AG04450 (cell line): ENCODE measurements around the gene CASKIN2. TPM values are rescaled to one million over a fixed set of nuclear protein-coding genes. Genes with fewer than 3 reads are reported as not detected.

Source experiments
- CTCF ChIA-PET: fragments of 300-600, 350-600 bp; formaldehyde crosslinking; extraction: SDS; loops from one replicate; lab custom pipeline; 2022; ENCODE audit warnings: antibody characterized with exemption, inconsistent platforms; lab: Charles Lee
- POLR2A ChIA-PET: fragments of 350-600 bp; formaldehyde crosslinking; extraction: SDS; loops from one replicate; lab custom pipeline; 2021; ENCODE audit warnings: antibody characterized with exemption, inconsistent platforms; lab: Yijun Ruan, JAX
- DNase-seq: peaks from one replicate; pipeline ENCODE4 v3.0.0-alpha.2; 2011; ENCODE audit warnings: low read depth, low spot score
- H3K27ac ChIP-seq: one replicate; pipeline ENCODE4 v1.5.1; 2012; ENCODE audit warnings: low read depth, low read length, control low read depth
- H3K27me3 ChIP-seq: one replicate; pipeline ENCODE4 v1.6.0; 2012; ENCODE audit warnings: low read length; ENCODE audit not compliant: control insufficient read depth, insufficient read depth
- H3K4me3 ChIP-seq: 2 replicates; pipeline ENCODE4 v1.5.1; 2011; ENCODE audit warnings: mild to moderate bottlenecking, low read depth, low read length, control low read depth
- H3K9me3 ChIP-seq: 2 replicates; pipeline ENCODE4 v1.5.1; 2012; ENCODE audit warnings: low read length; ENCODE audit not compliant: control insufficient read depth, insufficient read depth
- polyA plus RNA-seq: library from polyadenylated mRNA; depleted of rRNA; stranded (reverse); fragments of >200 nt; gene quantifications from 2 replicates; pipeline ENCODE4 v1.2.3, GENCODE V29; 2011
- TF ChIP-seq, protein P1 (sequence below): IDR thresholded peaks from 2 replicates; pipeline ENCODE4 v1.5.1; 2011; ENCODE audit warnings: low read depth, low read length, control low read depth, inconsistent platforms

Gene CASKIN2
- polyA plus RNA-seq, 1 experiment: 1.9 TPM

DNA sequence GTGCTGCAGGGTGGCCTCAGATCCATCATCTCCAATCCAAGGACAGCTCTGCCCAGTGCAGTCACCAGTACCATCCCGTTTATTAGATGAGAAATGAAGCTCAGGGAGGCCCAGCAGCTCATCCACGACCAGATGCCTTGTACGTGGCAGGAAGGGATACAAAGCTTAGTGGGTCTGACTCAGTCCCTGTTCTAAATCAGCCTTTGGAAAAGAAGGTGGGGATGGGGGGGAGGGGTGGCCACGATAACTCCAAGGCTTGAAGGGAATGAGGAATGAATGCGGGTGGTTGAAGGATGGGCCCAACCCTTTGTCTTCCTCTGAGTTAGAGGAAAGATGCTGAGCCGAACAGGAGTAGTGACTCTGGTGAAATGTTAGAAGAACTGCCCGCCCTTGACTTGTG lies 35.9 kb upstream of the CASKIN2 start:
- ChIA-PET POLR2A (no interaction called here), CTCF (interaction anchor here (1.8 kb wide), 1 partner anchor 196 kb away, joined by 4 read pairs; no protein-coding TSS in a partner anchor)
- H3K27me3 ChIP-seq: peaks cover 8% of the 10 kb centered on the region
- TF ChIP-seq, protein P1, sequence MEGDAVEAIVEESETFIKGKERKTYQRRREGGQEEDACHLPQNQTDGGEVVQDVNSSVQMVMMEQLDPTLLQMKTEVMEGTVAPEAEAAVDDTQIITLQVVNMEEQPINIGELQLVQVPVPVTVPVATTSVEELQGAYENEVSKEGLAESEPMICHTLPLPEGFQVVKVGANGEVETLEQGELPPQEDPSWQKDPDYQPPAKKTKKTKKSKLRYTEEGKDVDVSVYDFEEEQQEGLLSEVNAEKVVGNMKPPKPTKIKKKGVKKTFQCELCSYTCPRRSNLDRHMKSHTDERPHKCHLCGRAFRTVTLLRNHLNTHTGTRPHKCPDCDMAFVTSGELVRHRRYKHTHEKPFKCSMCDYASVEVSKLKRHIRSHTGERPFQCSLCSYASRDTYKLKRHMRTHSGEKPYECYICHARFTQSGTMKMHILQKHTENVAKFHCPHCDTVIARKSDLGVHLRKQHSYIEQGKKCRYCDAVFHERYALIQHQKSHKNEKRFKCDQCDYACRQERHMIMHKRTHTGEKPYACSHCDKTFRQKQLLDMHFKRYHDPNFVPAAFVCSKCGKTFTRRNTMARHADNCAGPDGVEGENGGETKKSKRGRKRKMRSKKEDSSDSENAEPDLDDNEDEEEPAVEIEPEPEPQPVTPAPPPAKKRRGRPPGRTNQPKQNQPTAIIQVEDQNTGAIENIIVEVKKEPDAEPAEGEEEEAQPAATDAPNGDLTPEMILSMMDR: no peak
- H3K4me3 ChIP-seq: no peak overlapping the region
- no peaks in the 10 kb centered on the region for H3K9me3 ChIP-seq
- H3K27ac ChIP-seq: no peak overlapping the region
- no peak for DNase-seq

DNA sequence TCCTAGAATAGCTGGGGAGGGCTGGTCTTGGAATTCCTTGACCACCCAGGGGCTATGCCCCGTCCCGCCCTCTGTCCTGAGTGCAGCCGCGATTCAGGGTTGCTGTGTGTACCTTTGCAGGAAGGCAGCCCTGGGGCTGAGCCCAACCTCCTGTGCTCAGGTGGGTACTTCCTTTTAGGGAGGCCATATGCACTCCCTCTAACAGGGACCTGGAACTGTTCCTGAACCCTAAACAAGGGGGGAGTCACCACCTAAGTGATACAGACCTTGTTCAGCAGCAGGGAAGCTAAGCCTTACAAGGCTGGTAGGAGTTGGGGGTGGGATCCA lies 34.8 kb upstream of the CASKIN2 start:
- H3K27me3 ChIP-seq: peaks cover 10% of the 10 kb centered on the region
- H3K27ac ChIP-seq: no peak overlapping the region
- POLR2A ChIA-PET: no interaction called here
- no peak for DNase-seq
- TF ChIP-seq, protein P1: no peak
- no peak overlapping the region for H3K4me3 ChIP-seq
- CTCF ChIA-PET: no interaction called here
- H3K9me3 ChIP-seq: no peaks in the 10 kb centered on the region

DNA sequence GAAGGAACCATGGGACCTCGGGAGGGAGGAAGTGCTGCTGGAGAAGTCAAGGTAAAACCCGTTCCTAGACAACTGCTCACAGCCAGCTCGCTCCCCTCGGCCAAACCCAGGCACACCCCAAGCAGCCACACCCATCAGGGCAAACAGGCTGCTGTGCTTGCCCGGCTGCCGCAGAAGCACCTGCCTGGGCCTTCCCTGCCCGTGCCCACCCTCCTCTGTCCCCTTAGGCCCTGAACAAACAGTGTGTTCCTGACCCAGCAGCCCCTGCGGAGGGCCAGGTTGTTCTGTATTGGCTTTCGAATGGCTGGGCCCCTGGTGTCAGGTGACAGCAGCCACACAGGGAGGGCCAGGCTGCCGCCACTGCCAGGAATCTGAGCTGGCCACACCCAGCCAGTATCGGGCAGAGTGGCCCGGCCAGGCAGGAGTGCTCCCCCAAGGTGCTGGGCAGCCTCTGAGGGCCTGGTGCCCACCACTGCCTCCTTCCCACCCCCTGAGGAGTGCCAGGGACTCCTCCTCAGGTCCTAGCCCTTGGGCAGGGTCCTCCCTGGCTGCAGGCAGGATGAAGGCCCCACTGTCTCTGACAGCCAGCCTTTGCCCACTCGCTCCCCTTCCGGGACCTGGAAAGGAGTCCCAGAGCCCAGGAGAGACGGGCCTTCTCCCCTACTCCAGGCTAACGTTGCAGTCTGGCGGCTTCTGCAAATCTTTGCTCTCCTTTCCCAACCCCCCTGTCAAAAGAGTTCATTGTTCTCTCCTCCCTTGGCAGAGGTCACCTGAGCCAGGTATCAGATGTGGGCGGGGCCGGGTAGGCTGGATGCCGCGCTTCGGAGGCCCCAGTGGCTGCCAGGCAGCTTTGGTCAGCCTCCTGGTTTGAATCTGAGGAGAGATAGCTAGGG lies 34.2 kb upstream of the CASKIN2 start:
- no peak overlapping the region for H3K27ac ChIP-seq
- ChIA-PET POLR2A (no interaction called here), CTCF (no interaction called here)
- DNase-seq: no peak
- peaks cover 15% of the 10 kb centered on the region for H3K27me3 ChIP-seq
- no peaks in the 10 kb centered on the region for H3K9me3 ChIP-seq
- no peak overlapping the region for H3K4me3 ChIP-seq
- TF ChIP-seq, protein P1: no peak

- H3K27ac ChIP-seq: no peak overlapping the region
- TF ChIP-seq, protein P1: no peak
- no peak overlapping the region for H3K4me3 ChIP-seq
- POLR2A ChIA-PET: no interaction called here
- no peak for DNase-seq
- H3K27me3 ChIP-seq: peaks cover 18% of the 10 kb centered on the region
- CTCF ChIA-PET: no interaction called here
- no peaks in the 10 kb centered on the region for H3K9me3 ChIP-seq
These were observed 33.5 kb upstream of the CASKIN2 start for GRCh38 chr17:75548813-75549212.

DNA sequence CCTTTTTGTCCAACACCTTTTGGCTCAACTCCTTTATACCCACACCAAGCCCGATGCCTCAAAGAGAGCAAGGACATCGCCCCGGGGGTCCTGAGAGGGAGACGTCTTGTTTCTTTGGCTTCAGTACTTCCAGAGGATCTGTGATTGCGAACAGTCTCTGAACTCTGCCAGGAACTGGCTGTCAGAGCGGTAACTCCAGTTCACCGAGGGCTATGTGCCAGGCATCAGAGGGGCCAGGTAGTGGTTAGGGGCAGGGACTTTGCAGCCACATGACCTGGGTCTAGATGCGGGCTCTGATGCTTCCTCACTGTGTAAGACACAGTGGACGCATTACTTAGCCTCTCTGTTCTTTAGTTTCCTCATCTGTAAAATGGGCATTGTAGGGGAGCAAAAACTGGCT lies 31.8 kb upstream of the CASKIN2 start:
- Histone ChIP-seq H3K27me3 (peaks cover 23% of the 10 kb centered on the region), H3K4me3 (no peak overlapping the region), H3K27ac (no peak overlapping the region), H3K9me3 (no peaks in the 10 kb centered on the region)
- POLR2A ChIA-PET: no interaction called here
- no peak for DNase-seq
- CTCF ChIA-PET: no interaction called here
- TF ChIP-seq, protein P1: no peak
